Measurements from ENCODE around the gene KCTD6.

- no peak for TF ChIP-seq CTCF (IDR thresholded peaks at IDR 0.05)
- no peak for TF ChIP-seq POLR2A (IDR thresholded peaks at IDR 0.05)
Observed at GRCh38 chr3:58521336-58521670, 29.4 kb downstream of the KCTD6 start.
